Spleen (tissue), 11 donors: Measurements from ENCODE around the gene PIP5K1B. TPM values are rescaled to one million over a fixed set of nuclear protein-coding genes. Genes with fewer than 3 reads are reported as not detected.
"Not testable (repeated sequence)": the region's sequence is repeated elsewhere in the genome, so short reads cannot be mapped to it uniquely, and the experiment has no call there.

Source experiments
- DNase-seq: peaks from one replicate; pipeline ENCODE4 v3.0.0-alpha.2; 2020
- H3K27ac ChIP-seq, 8 donors: fragments of 200-600 bp; sonication (generic) in 7 of 8; 1 replicate in 4 of 8; 2 replicates in 4 of 8; pipeline versions ENCODE4 v1.5.0 to v1.8.0; 2016 to 2021; ENCODE audit warnings: inconsistent platforms in 4 of 8, mild to moderate bottlenecking in 4 of 8, moderate library complexity in 1 of 8
- H3K27me3 ChIP-seq, 7 donors: fragments of 200-600 bp; sonication (generic) in 6 of 7; replicated peaks in 1 of 7; 1 replicate in 4 of 7; 2 replicates in 3 of 7; pipeline versions ENCODE4 v1.5.0 to v1.8.0; 2016 to 2021; ENCODE audit warnings: inconsistent platforms in 3 of 7, mild to moderate bottlenecking in 1 of 7
- H3K36me3 ChIP-seq, 6 donors: fragments of 200-600 bp; sonication (generic) in 5 of 6; 1 replicate in 4 of 6; 2 replicates in 2 of 6; pipeline versions ENCODE4 v1.5.0 to v1.8.0; 2016 to 2021; ENCODE audit warnings: inconsistent platforms in 2 of 6
- H3K4me1 ChIP-seq, 6 donors: fragments of 200-600 bp; sonication (generic) in 5 of 6; 1 replicate in 3 of 6; 2 replicates in 3 of 6; pipeline versions ENCODE4 v1.5.0 to v1.8.0; 2016 to 2021; ENCODE audit warnings: inconsistent platforms in 3 of 6
- H3K4me3 ChIP-seq, 8 donors: fragments of 200-600 bp; sonication (generic) in 7 of 8; 1 replicate in 4 of 8; 2 replicates in 4 of 8; pipeline versions ENCODE4 v1.5.0 to v1.8.0; 2016 to 2021; ENCODE audit warnings: inconsistent platforms in 4 of 8, mild to moderate bottlenecking in 4 of 8, moderate library complexity in 2 of 8
- H3K9me3 ChIP-seq, 8 donors: fragments of 200-600 bp; sonication (generic) in 7 of 8; 1 replicate in 4 of 8; 2 replicates in 4 of 8; pipeline versions ENCODE4 v1.5.0 to v1.8.0; 2016 to 2021; ENCODE audit warnings: inconsistent platforms in 4 of 8
- POLR2A ChIP-seq, 3 donors: fragments of 450-650 bp; IDR thresholded peaks; one replicate each; pipeline ENCODE4 v1.5.1; 2017; ENCODE audit warnings: antibody characterized with exemption in 3 of 3, mild to moderate bottlenecking in 1 of 3
- POLR2AphosphoS5 ChIP-seq, 3 donors: sonication (generic); formaldehyde crosslinking; IDR thresholded peaks; one replicate each; pipeline ENCODE4 v1.5.1; 2017; ENCODE audit warnings: antibody characterized with exemption in 3 of 3
- WGBS, 5 donors: extraction: QIAGEN DNeasy Blood & Tissue Kit in 3 of 5; methylation state at CpG; one replicate each; pipeline versions ENCODE4 v1.1.5 to v1.1.7; 2013 to 2018; 5-methylcytosine and 5-hydroxymethylcytosine counted together
- intact Hi-C: fragments of 100-400 bp; cut with DNase I; formaldehyde crosslinking; loops from one replicate; pipeline ENCODE4 v1.15.0; 2023; ENCODE audit warnings: low total_unique reads
- polyA plus RNA-seq, 3 donors: library from polyadenylated mRNA; stranded (reverse); fragments of 200-250 nt; gene quantifications; one replicate each; pipeline ENCODE4 v1.2.1, GENCODE V29; 2013
- total RNA-seq, 7 donors: library from RNA; depleted of rRNA in 3 of 7; stranded (reverse); fragments of >200 nt in 3 of 7; fragmentation: NEBNext Ultra II Directional in 4 of 7; extraction: Animal tissue kit (Norgen Biotek cat#: 25700) in 4 of 7; gene quantifications; one replicate each; pipeline versions ENCODE4 v1.1.0 to v1.2.1, GENCODE V29; 2016 to 2021
- TF ChIP-seq, protein P1 (sequence below), 11 experiments: fragments of 200-600 bp in 7 of 11; fragments of 450-650 bp in 4 of 11; sonication (generic) in 4 of 11; IDR thresholded peaks in 8 of 11; conservative IDR thresholded peaks in 3 of 11; 1 replicate in 7 of 11; 2 replicates in 4 of 11; pipeline versions ENCODE4 v1.4.0 to v1.8.0; 2016 to 2021; ENCODE audit warnings: antibody characterized with exemption in 11 of 11, inconsistent platforms in 4 of 11, mild to moderate bottlenecking in 1 of 11
- donor health status: healthy with polysubstance abuse.
- donor health status: DM: no; HTN: no; CAD: no; lungs with moderate emphysema.
- donor health status: DM: no; HTN: no; CAD: no.
- donor health status: Bipolar disorder and iron deficiency.
- donor health status: healthy.
- donor health status: DM: no; HTN: no; CAD: no.
- donor health status: DM: yes; HTN: yes; CAD: no.

The PIP5K1B gene
- total and polyA plus RNA-seq, 10 donors: 1.5 to 10.3 (median 6.8) TPM

DNA sequence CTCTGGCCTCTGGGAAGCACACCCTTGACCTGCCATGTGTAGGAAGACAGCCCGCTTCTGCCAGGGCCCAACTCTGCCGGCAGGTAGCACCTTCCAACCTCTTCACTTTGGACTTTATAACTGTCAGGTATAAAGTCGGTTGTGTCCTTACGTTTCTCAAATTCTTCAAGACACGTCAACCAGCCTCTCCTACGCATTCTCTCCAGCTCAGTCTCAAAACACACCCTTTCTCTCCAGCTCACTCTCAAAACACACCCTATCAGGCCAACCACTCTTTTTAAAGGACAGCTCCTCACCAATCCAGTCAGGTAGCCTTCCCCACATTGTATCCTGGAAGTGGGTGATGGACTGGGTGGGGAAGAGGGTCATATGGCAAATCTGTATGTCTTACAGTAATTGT, 344.1 kb downstream of the PIP5K1B start:
- Histone ChIP-seq H3K4me3 (no peak overlapping the region), H3K36me3 (peaks cover 0 to 66% (median 33%) of the 10 kb centered on the region in 6 donors), H3K27ac (no peak overlapping the region), H3K27me3 (no peaks in the 10 kb centered on the region), H3K9me3 (no peaks in the 10 kb centered on the region), H3K4me1 (peaks cover 0 to 17% (median 5%) of the 10 kb centered on the region in 6 donors)
- TF ChIP-seq, protein P1, sequence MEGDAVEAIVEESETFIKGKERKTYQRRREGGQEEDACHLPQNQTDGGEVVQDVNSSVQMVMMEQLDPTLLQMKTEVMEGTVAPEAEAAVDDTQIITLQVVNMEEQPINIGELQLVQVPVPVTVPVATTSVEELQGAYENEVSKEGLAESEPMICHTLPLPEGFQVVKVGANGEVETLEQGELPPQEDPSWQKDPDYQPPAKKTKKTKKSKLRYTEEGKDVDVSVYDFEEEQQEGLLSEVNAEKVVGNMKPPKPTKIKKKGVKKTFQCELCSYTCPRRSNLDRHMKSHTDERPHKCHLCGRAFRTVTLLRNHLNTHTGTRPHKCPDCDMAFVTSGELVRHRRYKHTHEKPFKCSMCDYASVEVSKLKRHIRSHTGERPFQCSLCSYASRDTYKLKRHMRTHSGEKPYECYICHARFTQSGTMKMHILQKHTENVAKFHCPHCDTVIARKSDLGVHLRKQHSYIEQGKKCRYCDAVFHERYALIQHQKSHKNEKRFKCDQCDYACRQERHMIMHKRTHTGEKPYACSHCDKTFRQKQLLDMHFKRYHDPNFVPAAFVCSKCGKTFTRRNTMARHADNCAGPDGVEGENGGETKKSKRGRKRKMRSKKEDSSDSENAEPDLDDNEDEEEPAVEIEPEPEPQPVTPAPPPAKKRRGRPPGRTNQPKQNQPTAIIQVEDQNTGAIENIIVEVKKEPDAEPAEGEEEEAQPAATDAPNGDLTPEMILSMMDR (IDR thresholded peaks at IDR 0.05 in 8 of 11, conservative IDR thresholded peaks at IDR 0.05 in 3 of 11): no peak
- TF ChIP-seq POLR2A (IDR thresholded peaks at IDR 0.05): no peak
- TF ChIP-seq POLR2AphosphoS5 (IDR thresholded peaks at IDR 0.05): no peak
- 88 to 97% (median 89%) methylated on average over 6 of the region's 6 CpGs for WGBS, 5 donors
- intact Hi-C loops: no loop called here
- no peak for DNase-seq

DNA sequence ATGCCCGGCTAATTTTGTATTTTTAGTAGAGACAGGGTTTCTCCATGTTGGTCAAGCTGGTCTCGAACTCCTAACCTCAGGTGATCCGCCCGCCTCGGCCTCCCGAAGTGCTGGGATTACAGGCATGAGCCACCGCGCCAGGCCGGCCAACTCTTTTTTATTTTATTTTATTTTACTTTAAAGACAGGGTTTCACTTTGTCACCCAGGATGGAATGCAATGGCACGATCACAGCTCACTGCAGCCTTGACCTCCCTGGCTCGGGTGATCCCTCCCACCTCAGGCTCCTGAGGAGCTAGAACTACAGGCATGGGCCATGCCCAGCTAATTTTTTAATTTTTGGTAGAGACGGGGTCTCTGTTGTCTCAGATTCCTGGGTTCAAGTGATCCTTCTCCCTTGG, 345.9 kb downstream of the PIP5K1B start:
- intact Hi-C loops: loop anchor here (5.0 kb wide), 1 partner anchor 141 kb away; no protein-coding TSS in a partner anchor
- peaks cover 0 to 83% (median 34%) of the 10 kb centered on the region in 6 donors for H3K36me3 ChIP-seq
- not testable (repeated sequence) for DNase-seq, H3K4me1 ChIP-seq, H3K27me3 ChIP-seq, H3K9me3 ChIP-seq, H3K4me3 ChIP-seq, H3K27ac ChIP-seq
- WGBS, 5 donors: 82 to 93% (median 91%) methylated on average over 12 of the region's 12 CpGs

DNA sequence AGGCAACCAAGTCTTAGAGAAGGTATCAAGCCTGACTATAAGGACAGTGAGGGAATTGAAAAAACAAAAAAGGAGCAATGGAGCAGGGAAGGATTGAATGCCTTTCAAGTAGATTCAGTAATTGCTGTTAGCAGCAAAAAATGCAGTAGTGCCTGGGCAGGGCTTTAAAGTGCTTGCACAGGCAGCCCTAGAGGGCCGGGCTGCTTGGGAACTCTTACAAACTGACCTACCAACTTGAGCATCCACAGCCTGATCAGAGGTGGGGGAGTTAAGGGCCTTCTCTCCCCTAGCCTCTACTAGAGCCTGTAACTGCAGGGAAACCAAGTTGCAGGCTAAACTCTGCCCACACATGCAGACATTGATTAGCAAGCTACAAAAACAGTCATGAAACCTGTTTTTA, 349.9 kb downstream of the PIP5K1B start:
- no peaks in the 10 kb centered on the region for H3K9me3 ChIP-seq
- H3K4me3 ChIP-seq: no peak overlapping the region
- DNase-seq: no peak
- no peaks in the 10 kb centered on the region for H3K27me3 ChIP-seq
- H3K36me3 ChIP-seq: peaks cover 0 to 76% (median 16%) of the 10 kb centered on the region in 6 donors
- H3K4me1 ChIP-seq: no peaks in the 10 kb centered on the region
- no peak overlapping the region for H3K27ac ChIP-seq
- intact Hi-C loops: loop anchor here (5.0 kb wide), 1 partner anchor 137 kb away; no protein-coding TSS in a partner anchor
- TF ChIP-seq POLR2AphosphoS5 (IDR thresholded peaks at IDR 0.05) (no peak), POLR2A (IDR thresholded peaks at IDR 0.05) (no peak)
- TF ChIP-seq, protein P1 (IDR thresholded peaks at IDR 0.05 in 8 of 11, conservative IDR thresholded peaks at IDR 0.05 in 3 of 11): no peak
- WGBS, 5 donors: 83 to 93% (median 86%) methylated on average over 1 of the region's 1 CpG

DNA sequence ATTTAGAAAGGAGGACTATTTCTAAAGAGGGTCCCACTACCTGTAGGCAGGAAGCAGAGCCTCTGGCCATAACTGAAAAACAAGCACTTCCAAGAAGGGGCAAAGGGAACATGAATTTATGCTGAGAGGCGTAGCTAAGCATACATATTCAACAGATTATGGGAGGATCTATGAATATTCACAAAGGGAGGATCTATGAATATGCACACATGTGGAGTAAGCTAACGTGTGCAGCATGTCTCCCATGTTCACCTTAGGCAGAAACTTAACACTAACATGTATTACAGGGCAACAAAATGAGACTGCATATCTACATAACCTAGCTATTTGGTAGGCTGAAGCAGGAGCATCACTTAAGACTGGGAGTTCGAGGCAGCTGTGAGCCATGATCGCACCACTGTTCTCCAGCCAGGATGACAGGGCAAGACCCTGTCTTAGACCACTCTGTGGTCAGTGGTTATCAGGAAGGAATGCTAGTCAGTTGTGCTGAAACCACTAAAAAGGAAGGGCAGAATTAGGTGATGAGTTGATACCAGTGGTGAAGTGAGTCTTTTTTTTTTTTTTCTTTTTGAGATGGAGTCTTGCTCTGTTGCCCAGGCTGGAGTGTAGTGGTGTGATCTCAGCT, 351.3 kb downstream of the PIP5K1B start:
- peaks cover 0 to 81% (median 17%) of the 10 kb centered on the region in 6 donors for H3K36me3 ChIP-seq
- H3K27me3 ChIP-seq: no peaks in the 10 kb centered on the region
- intact Hi-C loops: no loop called here
- 85 to 96% (median 90%) methylated on average over 4 of the region's 4 CpGs for WGBS, 5 donors
- no peak overlapping the region for H3K27ac ChIP-seq
- no peaks in the 10 kb centered on the region for H3K4me1 ChIP-seq
- H3K4me3 ChIP-seq: no peak overlapping the region
- H3K9me3 ChIP-seq: no peaks in the 10 kb centered on the region
- TF ChIP-seq POLR2A (IDR thresholded peaks at IDR 0.05): no peak
- TF ChIP-seq, protein P1 (IDR thresholded peaks at IDR 0.05 in 8 of 11, conservative IDR thresholded peaks at IDR 0.05 in 3 of 11): no peak
- no peak for TF ChIP-seq POLR2AphosphoS5 (IDR thresholded peaks at IDR 0.05)
- no peak for DNase-seq
